Stimulated activated CD4-positive, alpha-beta T cell treated with anti-CD3 and anti-CD28 coated beads, TNF-alpha, amount 100 ng/mL, for 1 hour (primary cell): ENCODE measurements around the gene OAS2.

Experiments used
- DNase-seq, 3 donors: peaks; one replicate each; pipeline ENCODE4 v3.0.0-alpha.2; 2020; ENCODE audit warnings: low read depth in 3 of 3, low spot score in 1 of 3

Gene OAS2

GRCh38 chr12:113057565-113058485 lies 79.5 kb downstream of the OAS2 start:
- no peak for DNase-seq

GRCh38 chr12:113058553-113058952 lies 80.2 kb downstream of the OAS2 start:
- DNase-seq = no peak

GRCh38 chr12:113059071-113059595 lies 80.8 kb downstream of the OAS2 start:
- DNase-seq = no peak

- DNase-seq = no peak
These were observed 82.1 kb downstream of the OAS2 start for GRCh38 chr12:113060336-113060960.

GRCh38 chr12:113061061-113061694 lies 82.9 kb downstream of the OAS2 start:
- DNase-seq = no peak
